Heart left ventricle (tissue), 13 donors: ENCODE data around the gene UBE4B.

ENCODE experiments used
- POLR2A ChIP-seq, 2 donors: fragments of 450-650 bp; IDR thresholded peaks; one replicate each; pipeline ENCODE4 v1.6.1; 2017; ENCODE audit warnings: antibody characterized with exemption in 2 of 2, mild to moderate bottlenecking in 2 of 2, moderate library complexity in 2 of 2
- TF ChIP-seq, protein P1 (sequence below), 12 donors: fragments of 200-600 bp; sonication (generic) in 4 of 12; IDR thresholded peaks; one replicate each; pipeline versions ENCODE4 v1.5.0 to v1.8.0; 2018 to 2022; ENCODE audit warnings: antibody characterized with exemption in 12 of 12, mild to moderate bottlenecking in 5 of 12
- donor health status: ischemic (EF 13 %, LVEDD 7.1; RV severe dilation, severe dysfunction).
- donor health status: DM: no; HTN: yes; CAD: no.
- donor health status: DM: no; HTN: no; CAD: no.
- donor health status: ischemic (EF 25% LVEDD 6.9; RV normal size, moderate dysfunction).
- donor health status: ischemic (EF 25% LVEDD 5.7; RV mildly dilated, moderate dysfunction).
- donor health status: ischemic (EF 35%, LVEDD 5.7; RV mildly dilated, moderate dysfunction).
- donor health status: nonischemic (EF 11% LVEDD 7.7; RV severe dilation, severe dysfunction).
- donor health status: DM: yes; HTN: yes; CAD: no.
- donor health status: PGD.
- donor health status: ischemic (EF 29% LVEDD 5.4; RV normal size, mild dysfunction).
- donor health status: nonischemic (EF 23%, LVEDD 6.1; RV moderate dilation, normal function).

DNA sequence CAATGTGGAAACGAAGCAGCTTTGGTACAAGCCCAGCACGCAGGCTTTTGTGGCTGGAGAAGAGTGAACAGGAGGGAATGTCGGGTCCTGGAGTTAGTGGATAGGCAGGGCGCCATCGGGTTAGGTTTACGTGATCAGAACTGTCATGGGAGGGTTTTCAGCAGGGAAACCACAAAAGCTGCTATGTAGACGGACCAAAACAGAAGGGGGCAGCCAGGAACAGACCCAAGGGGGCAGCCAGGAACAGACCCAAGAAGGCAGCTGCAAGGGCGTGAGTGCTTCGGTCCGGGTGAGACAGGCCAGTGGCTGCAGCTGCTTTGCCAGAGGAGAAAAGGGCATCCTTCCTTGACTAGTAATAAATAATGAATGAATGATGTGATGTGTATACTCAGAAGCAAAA, 100.1 kb downstream of the UBE4B start:
- TF ChIP-seq, protein P1, sequence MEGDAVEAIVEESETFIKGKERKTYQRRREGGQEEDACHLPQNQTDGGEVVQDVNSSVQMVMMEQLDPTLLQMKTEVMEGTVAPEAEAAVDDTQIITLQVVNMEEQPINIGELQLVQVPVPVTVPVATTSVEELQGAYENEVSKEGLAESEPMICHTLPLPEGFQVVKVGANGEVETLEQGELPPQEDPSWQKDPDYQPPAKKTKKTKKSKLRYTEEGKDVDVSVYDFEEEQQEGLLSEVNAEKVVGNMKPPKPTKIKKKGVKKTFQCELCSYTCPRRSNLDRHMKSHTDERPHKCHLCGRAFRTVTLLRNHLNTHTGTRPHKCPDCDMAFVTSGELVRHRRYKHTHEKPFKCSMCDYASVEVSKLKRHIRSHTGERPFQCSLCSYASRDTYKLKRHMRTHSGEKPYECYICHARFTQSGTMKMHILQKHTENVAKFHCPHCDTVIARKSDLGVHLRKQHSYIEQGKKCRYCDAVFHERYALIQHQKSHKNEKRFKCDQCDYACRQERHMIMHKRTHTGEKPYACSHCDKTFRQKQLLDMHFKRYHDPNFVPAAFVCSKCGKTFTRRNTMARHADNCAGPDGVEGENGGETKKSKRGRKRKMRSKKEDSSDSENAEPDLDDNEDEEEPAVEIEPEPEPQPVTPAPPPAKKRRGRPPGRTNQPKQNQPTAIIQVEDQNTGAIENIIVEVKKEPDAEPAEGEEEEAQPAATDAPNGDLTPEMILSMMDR (IDR thresholded peaks at IDR 0.05) = no peak
- no peak for TF ChIP-seq POLR2A (IDR thresholded peaks at IDR 0.05)
